Lung microvascular endothelial cell (primary cell): ENCODE results near the gene USP36. TPM values are rescaled to one million over a fixed set of nuclear protein-coding genes. Genes with fewer than 3 reads are reported as not detected.
"Not testable (repeated sequence)": the region's sequence is repeated elsewhere in the genome, so short reads cannot be mapped to it uniquely, and the experiment has no call there.

Experiments
- DNase-seq, 2 donors: peaks; one replicate each; pipeline versions ENCODE4 v3.0.0 to v3.0.0-alpha.2; 2010; ENCODE audit warnings: low read depth in 2 of 2
- total RNA-seq: library from RNA; depleted of rRNA; stranded (reverse); fragments of >200 nt; gene quantifications from 2 replicates; pipeline ENCODE4 v1.2.1, GENCODE V29; 2014

USP36 gene
- total RNA-seq, 1 donor from 2014 or later, result 9.9 TPM

- DNase-seq, result no peak
These were observed 46.6 kb downstream of the USP36 start for GRCh38 chr17:78793968-78794367.

GRCh38 chr17:78793415-78793814, 47.2 kb downstream of the USP36 start:
- DNase-seq, result no peak

- DNase-seq, result no peak
These were observed 48.5 kb downstream of the USP36 start for GRCh38 chr17:78791840-78792709.

GRCh38 chr17:78790552-78790951, 50.1 kb downstream of the USP36 start:
- no peak for DNase-seq

GRCh38 chr17:78789663-78790181, 50.9 kb downstream of the USP36 start:
- DNase-seq, result no peak

GRCh38 chr17:78789149-78789662, 51.4 kb downstream of the USP36 start:
- DNase-seq, result no peak

- no peak for DNase-seq
These were observed 52.2 kb downstream of the USP36 start for GRCh38 chr17:78788451-78788850.

- no peak for DNase-seq
These were observed 53.2 kb downstream of the USP36 start for GRCh38 chr17:78787444-78787843.

- DNase-seq, result peak in 1 of 2 donors; percentile 43
These were observed 55.0 kb downstream of the USP36 start for GRCh38 chr17:78785663-78786057.

- DNase-seq, result no peak
These were observed 55.5 kb downstream of the USP36 start for GRCh38 chr17:78785011-78785662.

- DNase-seq, result no peak
These were observed 56.3 kb downstream of the USP36 start for GRCh38 chr17:78784352-78784751.

- DNase-seq, result no peak
These were observed 56.8 kb downstream of the USP36 start for GRCh38 chr17:78783711-78784324.

- no peak for DNase-seq
These were observed 58.7 kb downstream of the USP36 start, which contains the start of gene CYTH1 for GRCh38 chr17:78781893-78782304. TSS of gene CYTH1 (minus strand) at chr17:78782273. CDS start at chr17:78782223, 50 bp downstream.

- DNase-seq, result peak; percentile 33 to 52
These were observed 59.3 kb downstream of the USP36 start for GRCh38 chr17:78781104-78781892.

GRCh38 chr17:78780335-78780734, 60.3 kb downstream of the USP36 start:
- DNase-seq, result no peak

- peak in 1 of 2 donors; percentile 26 for DNase-seq
These were observed 60.8 kb downstream of the USP36 start for GRCh38 chr17:78779850-78780249.

- DNase-seq, result not testable (repeated sequence)
These were observed 61.3 kb downstream of the USP36 start for GRCh38 chr17:78779286-78779651.

- DNase-seq, result no peak
These were observed 62.7 kb downstream of the USP36 start for GRCh38 chr17:78777881-78778280.

GRCh38 chr17:78774956-78775571, 65.5 kb downstream of the USP36 start:
- no peak for DNase-seq

GRCh38 chr17:78774453-78774852, 66.2 kb downstream of the USP36 start:
- DNase-seq, result no peak
